ENCODE data around the gene MRPL48.

Gene MRPL48

DNA sequence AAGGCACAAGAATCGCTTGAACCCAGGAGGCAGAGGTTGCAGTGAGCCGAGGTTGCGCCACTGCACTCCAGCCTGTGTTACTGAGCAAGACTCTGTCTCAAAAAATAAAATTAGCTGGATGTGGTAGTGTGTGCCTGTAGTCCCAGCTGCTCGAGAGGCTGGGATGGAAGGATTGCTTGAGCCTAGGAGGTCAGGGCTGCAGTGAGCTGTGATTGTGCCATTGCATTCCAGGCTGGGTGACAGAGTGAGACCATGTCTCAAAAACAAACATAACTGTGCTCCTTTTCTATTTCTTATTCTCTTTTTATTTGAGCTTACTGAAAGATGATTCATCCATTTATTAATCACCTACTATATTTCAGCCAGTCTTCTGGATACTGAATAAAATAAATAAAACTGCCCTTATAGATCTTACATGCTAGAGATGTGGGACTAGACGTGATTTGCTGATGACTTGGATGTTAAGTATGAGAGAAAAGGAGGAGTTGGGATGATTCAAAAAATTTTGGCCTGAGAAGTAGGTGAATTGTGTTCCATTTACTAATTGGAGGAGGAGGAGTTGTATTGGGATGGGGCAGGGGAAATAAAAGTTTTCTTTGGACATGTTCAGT lies 107.2 kb downstream of the MRPL48 start:
- DNase-seq: no peak

DNA sequence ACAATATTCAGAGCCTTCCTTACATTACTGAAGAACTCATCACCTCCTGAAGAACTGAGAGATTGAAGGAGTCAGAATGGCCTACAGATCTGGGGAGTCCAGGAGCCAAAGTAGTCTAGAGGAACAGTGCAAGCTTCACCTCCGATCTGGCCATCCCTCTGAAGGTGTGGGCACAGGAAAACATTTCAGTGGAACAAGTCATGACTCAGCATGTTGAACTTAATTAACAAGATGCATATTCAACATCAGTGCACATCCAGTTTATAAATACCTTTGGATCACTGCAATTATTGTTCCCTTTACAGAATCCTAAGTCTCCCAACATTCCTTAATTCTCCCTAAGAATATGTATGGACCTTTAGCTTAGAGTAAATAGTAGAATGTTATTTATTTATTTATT lies 114.6 kb downstream of the MRPL48 start:
- DNase-seq: no peak

DNA sequence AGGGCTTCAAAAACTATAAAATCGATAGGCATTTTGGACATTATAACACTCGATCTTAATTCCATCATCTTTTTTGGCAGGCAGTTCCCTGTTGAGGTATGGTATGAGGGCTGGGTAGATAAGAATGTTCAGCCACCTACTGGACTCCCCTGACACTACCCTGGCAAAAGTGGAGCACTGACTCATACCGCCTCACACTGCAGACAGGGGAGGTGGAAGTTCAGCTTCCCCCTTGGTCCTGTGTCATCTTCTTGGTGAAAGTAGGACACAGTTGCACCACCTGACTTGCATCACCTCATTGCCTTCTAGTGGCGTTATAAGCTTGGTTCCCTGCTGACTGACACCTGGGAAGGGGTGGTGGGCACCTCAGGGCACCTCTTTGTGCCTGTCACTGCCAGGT lies 119.5 kb downstream of the MRPL48 start:
- no peak for DNase-seq

DNA sequence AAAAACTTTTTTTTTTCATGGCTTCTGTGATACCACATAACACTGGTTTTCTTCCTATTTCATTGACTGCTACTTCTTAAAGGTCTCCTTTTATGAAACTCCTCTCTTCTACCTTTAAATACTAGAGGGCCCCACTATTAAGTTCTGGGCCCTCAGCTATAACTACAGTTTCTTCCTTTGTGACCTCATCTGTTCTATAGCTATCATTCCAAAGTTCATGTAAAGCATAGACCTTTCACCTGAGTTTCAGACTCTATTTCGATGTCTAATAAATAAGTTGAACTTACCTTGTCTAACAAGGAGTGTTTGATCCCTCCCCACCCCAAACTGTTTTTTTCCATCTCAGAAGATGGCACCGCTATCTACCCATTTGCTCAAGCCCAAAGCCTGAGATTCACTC lies 124.4 kb downstream of the MRPL48 start:
- no peak for DNase-seq

DNA sequence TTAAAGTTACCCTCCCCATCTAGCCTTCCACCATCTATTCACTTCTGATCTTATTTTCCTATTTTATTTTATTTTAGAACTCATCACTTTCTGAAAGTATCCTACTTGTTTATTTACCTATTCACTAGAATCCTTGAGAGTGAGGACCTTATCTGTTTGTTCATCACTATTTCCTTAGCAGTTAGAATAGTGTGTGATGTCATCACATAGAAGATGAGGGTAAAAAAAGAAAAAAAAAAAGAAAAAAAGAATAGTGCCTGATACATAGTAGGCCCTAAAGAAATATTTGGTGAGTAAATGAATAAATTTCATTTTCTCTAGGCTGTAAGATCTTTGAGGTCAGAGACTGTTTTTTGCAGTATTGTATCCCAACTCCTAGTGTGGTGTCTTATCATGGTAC lies 125.8 kb downstream of the MRPL48 start:
- no peak for DNase-seq

DNA sequence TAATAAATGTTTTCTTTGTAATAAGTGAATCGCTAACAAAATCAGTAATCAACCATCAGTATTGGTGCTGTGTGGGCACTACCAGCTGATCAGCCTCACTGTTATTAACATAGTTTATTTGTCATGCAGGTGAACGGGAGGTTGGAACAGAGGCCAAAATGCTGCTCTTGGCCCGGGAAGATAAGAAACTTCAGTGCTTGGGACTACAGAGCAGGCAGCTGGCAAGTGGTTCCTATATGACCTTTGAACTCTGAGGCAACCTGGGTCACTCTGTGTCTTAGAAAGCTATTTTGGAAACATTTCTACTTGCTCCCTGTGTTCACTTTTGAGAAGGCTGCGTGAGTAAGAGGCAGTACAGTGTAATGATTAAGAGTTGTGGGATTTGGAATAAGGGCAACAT lies 126.6 kb downstream of the MRPL48 start:
- no peak for DNase-seq

Measured in NCI-H446 treated with DMSO at 0.1 percent for 48 hours (cell line).